Mesothelial cell of epicardium (in vitro differentiated cells): ENCODE results near the gene KLHL33. TPM values are rescaled to one million over a fixed set of nuclear protein-coding genes. Genes with fewer than 3 reads are reported as not detected.

Experiments used
- DNase-seq, 2 experiments: peaks; one replicate each; pipeline ENCODE4 v3.0.0; 2021; ENCODE audit warnings: low spot score in 2 of 2; ENCODE audit not compliant: unreplicated experiment in 2 of 2
- H3K27ac Mint-ChIP-seq: 2 replicates; pipeline ENCODE4 v1.8.0; 2021; ENCODE audit warnings: mixed read lengths
- H3K27me3 Mint-ChIP-seq: 2 replicates; pipeline ENCODE4 v1.8.0; 2021; ENCODE audit warnings: low read depth, mixed read lengths
- H3K36me3 Mint-ChIP-seq: 2 replicates; pipeline ENCODE4 v1.8.0; 2021; ENCODE audit warnings: mixed read lengths
- H3K4me1 Mint-ChIP-seq: 2 replicates; pipeline ENCODE4 v1.8.0; 2021; ENCODE audit warnings: mixed read lengths
- H3K4me3 Mint-ChIP-seq: 2 replicates; pipeline ENCODE4 v1.8.0; 2021; ENCODE audit warnings: mild to moderate bottlenecking, moderate library complexity, mixed read lengths
- H3K9me3 Mint-ChIP-seq: 2 replicates; pipeline ENCODE4 v1.8.0; 2021; ENCODE audit warnings: mixed read lengths
- CTCF ChIP-seq: fragments of 200-600 bp; sonication (generic); IDR thresholded peaks from one replicate; pipeline ENCODE4 v1.5.0; 2021; ENCODE audit warnings: antibody characterized with exemption; ENCODE audit not compliant: unreplicated experiment
- total RNA-seq: library from RNA; stranded (reverse); gene quantifications from 3 replicates; pipeline ENCODE4 v1.2.1, GENCODE V29; 2021

Gene KLHL33
- total RNA-seq, 1 donor from 2014 or later: 0.13 TPM

- no peak for TF ChIP-seq CTCF
- H3K4me1 Mint-ChIP-seq: peaks cover 16% of the 10 kb centered on the region
- DNase-seq: no peak
- no peak overlapping the region for H3K27ac Mint-ChIP-seq
- H3K4me3 Mint-ChIP-seq: no peak overlapping the region
- H3K27me3 Mint-ChIP-seq: no peaks in the 10 kb centered on the region
- no peaks in the 10 kb centered on the region for H3K9me3 Mint-ChIP-seq
- peaks cover 14% of the 10 kb centered on the region for H3K36me3 Mint-ChIP-seq
Observed at GRCh38 chr14:20472536-20473169, 36.7 kb upstream of the KLHL33 start.

GRCh38 chr14:20470603-20470901 is 34.6 kb upstream of the KLHL33 start:
- H3K27me3 Mint-ChIP-seq: no peaks in the 10 kb centered on the region
- TF ChIP-seq CTCF: no peak
- H3K4me3 Mint-ChIP-seq: peak overlapping the region; percentile 91
- no peak overlapping the region for H3K27ac Mint-ChIP-seq
- peaks cover 16% of the 10 kb centered on the region for H3K4me1 Mint-ChIP-seq
- DNase-seq: no peak
- H3K36me3 Mint-ChIP-seq: peaks cover 9% of the 10 kb centered on the region
- H3K9me3 Mint-ChIP-seq: no peaks in the 10 kb centered on the region

GRCh38 chr14:20469890-20470602 is 34.1 kb upstream of the KLHL33 start:
- H3K27me3 Mint-ChIP-seq: no peaks in the 10 kb centered on the region
- peak overlapping the region; percentile 91 for H3K4me3 Mint-ChIP-seq
- no peaks in the 10 kb centered on the region for H3K9me3 Mint-ChIP-seq
- peaks cover 6% of the 10 kb centered on the region for H3K36me3 Mint-ChIP-seq
- H3K27ac Mint-ChIP-seq: peak overlapping the region; percentile 88
- TF ChIP-seq CTCF: no peak
- DNase-seq: no peak
- H3K4me1 Mint-ChIP-seq: peaks cover 16% of the 10 kb centered on the region

GRCh38 chr14:20469242-20469889 is 33.4 kb upstream of the KLHL33 start, which contains the start of gene PNP:
PNP (plus strand) TSS chr14:20469406; CDS start chr14:20469525, 119 bp downstream.
- DNase-seq: peak; percentile 46 to 74
- Mint-ChIP-seq H3K27ac (peak within 1 kb of the TSS; percentile 88), H3K4me1 (peaks cover 16% of the 10 kb centered on the region), H3K36me3 (no peaks in the 10 kb centered on the region), H3K4me3 (peak within 1 kb of the TSS; percentile 91), H3K27me3 (peaks cover 4% of the 10 kb centered on the region), H3K9me3 (no peaks in the 10 kb centered on the region)
- TF ChIP-seq CTCF: no peak

- H3K9me3 Mint-ChIP-seq: no peaks in the 10 kb centered on the region
- peaks cover 16% of the 10 kb centered on the region for H3K4me1 Mint-ChIP-seq
- no peak for DNase-seq
- H3K27me3 Mint-ChIP-seq: peaks cover 4% of the 10 kb centered on the region
- H3K36me3 Mint-ChIP-seq: no peaks in the 10 kb centered on the region
- H3K4me3 Mint-ChIP-seq: peak overlapping the region; percentile 91
- TF ChIP-seq CTCF: no peak
- H3K27ac Mint-ChIP-seq: peak overlapping the region; percentile 88
Observed at GRCh38 chr14:20468764-20469241, 32.8 kb upstream of the KLHL33 start.
